Testis (tissue), 2 donors: ENCODE data around the gene ZNF683.

Source experiments
- CTCF ChIP-seq, 3 experiments: fragments of 450-650 bp in 2 of 3; fragments of 200-600 bp in 1 of 3; sonication (generic) in 1 of 3; IDR thresholded peaks; one replicate each; pipeline ENCODE4 v1.5.1; 2016 to 2019; ENCODE audit warnings: antibody characterized with exemption in 3 of 3, mild to moderate bottlenecking in 2 of 3, moderate library complexity in 1 of 3
- POLR2A ChIP-seq: fragments of 450-650 bp; IDR thresholded peaks from one replicate; pipeline ENCODE4 v1.6.1; 2017; ENCODE audit warnings: antibody characterized with exemption, mild to moderate bottlenecking, moderate library complexity

GRCh38 chr1:26321315-26322041, 51.1 kb downstream of the ZNF683 start:
- TF ChIP-seq CTCF (IDR thresholded peaks at IDR 0.05) (peak; percentile 66 to 79 (median 77)), POLR2A (no peak)
